ENCODE measurements around the gene MS4A15. TPM values are rescaled to one million over a fixed set of nuclear protein-coding genes. Genes with fewer than 3 reads are reported as not detected.

The MS4A15 gene
- total and polyA plus RNA-seq, 2 experiments from 2014 or later, result not detected

DNA sequence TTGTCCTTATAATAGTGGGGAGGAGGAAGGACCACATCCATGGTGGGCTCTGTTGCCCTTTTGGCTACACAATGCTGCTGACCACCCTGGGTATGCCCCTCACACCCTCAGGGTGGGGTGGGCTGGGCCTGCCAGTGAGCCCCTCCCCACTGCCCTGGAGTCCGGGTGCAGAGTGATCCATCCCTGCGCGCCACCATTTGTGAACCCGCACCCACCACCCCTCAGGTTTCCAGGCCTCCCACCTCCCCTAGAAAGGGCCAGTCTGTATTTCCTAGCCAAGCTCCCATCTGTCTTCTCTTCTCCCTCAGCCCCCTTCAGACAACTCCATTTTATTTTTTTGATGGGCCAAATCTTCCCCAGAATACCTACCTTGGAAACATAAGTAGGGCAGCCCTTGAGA is 53.5 kb downstream of the MS4A15 start:
- H3K9ac ChIP-seq, result no peak overlapping the region
- no peak for DNase-seq
- no peaks in the 10 kb centered on the region for H3K9me3 ChIP-seq (ENCODE audit: low read depth)
- no peak overlapping the region for H3K4me3 ChIP-seq
- WGBS, 2 experiments (ENCODE audit: low coverage in 1 of 2, low lambda C conversion rate in 2 of 2, missing lambda C conversion rate in 2 of 2), result 85% methylated on average over 4 of the region's 4 CpGs; no CpG with 5 or more reads in 1 of the 2 experiments
- H3K27ac ChIP-seq, result no peak overlapping the region
- no peaks in the 10 kb centered on the region for H3K9me2 ChIP-seq (ENCODE audit: insufficient read depth)
- no peaks in the 10 kb centered on the region for H3K79me2 ChIP-seq (ENCODE audit: insufficient read depth)
- H3K4me1 ChIP-seq (ENCODE audit: insufficient read depth), result no peaks in the 10 kb centered on the region
- no peaks in the 10 kb centered on the region for H4K20me1 ChIP-seq (ENCODE audit: insufficient read depth)
- H3K4me2 ChIP-seq (ENCODE audit: unreplicated experiment), result no peak overlapping the region
- in situ Hi-C loops (cut with MboI), result no loop called here
- no peaks in the 10 kb centered on the region for H3K36me3 ChIP-seq (ENCODE audit: low read depth)
- H2AFZ ChIP-seq, result no peak overlapping the region
- H3F3A ChIP-seq (ENCODE audit: insufficient read depth), result no peaks in the 10 kb centered on the region
- TF ChIP-seq EZH2phosphoT487 (IDR thresholded peaks at IDR 0.05; ENCODE audit: insufficient read depth, low read depth) (no peak), EZH2 (IDR thresholded peaks at IDR 0.05; ENCODE audit: insufficient read depth, poor library complexity, severe bottlenecking) (no peak)
- no peaks in the 10 kb centered on the region for H3K27me3 ChIP-seq (replicated peaks; ENCODE audit: insufficient read depth)

DNA sequence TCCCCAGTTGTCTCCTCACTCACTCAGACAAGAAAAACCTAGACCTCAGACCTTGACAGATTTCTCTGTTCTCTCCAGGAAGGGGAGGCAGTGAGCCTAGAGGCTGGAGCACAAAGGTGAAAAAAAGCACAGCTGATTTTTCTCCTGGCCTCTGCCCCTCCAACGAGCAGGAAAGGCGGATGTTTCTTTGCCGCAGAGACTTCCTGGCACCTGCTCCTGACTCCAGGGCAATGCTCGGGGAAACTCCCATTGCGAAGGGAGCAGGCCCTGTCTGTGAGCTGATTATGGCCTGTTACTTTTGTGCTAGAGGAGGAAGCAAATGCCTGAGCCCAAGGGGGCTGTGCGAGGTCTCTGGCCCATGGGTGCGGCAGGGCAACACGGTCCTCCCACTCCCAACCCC is 53.9 kb downstream of the MS4A15 start:
- DNase-seq, result no peak

DNA sequence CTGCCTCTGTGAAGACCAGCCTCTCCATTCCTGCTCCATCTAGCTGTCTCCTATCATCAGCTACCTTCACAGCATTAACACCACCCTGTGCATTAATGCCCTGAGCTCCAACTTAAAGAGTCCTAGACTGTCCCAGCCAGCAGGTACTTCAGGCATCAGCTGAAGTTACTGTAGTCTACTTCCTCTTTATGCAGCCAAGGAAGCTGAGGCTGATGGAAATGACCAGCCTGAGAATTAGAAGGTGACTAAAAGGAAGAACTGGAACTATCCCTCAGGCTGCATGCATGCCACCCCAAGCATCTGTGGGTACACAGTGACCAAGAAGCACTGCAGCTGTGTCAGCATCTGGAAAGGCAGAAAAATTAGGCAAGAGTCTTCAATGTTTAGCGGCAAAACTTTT is 56.7 kb downstream of the MS4A15 start:
- in situ Hi-C loops (cut with MboI), result no loop called here
- TF ChIP-seq EZH2 (IDR thresholded peaks at IDR 0.05; ENCODE audit: insufficient read depth, poor library complexity, severe bottlenecking) (no peak), EZH2phosphoT487 (IDR thresholded peaks at IDR 0.05; ENCODE audit: insufficient read depth, low read depth) (no peak)
- H3K79me2 ChIP-seq (ENCODE audit: insufficient read depth), result no peaks in the 10 kb centered on the region
- H3K9me2 ChIP-seq (ENCODE audit: insufficient read depth), result no peaks in the 10 kb centered on the region
- no peak overlapping the region for H2AFZ ChIP-seq
- H3K4me2 ChIP-seq (ENCODE audit: unreplicated experiment), result no peak overlapping the region
- H4K20me1 ChIP-seq (ENCODE audit: insufficient read depth), result no peaks in the 10 kb centered on the region
- 67 to 93% methylated on average over 1 of the region's 1 CpG for WGBS, 2 experiments (ENCODE audit: low coverage in 1 of 2, low lambda C conversion rate in 2 of 2, missing lambda C conversion rate in 2 of 2)
- H3K36me3 ChIP-seq (ENCODE audit: low read depth), result no peaks in the 10 kb centered on the region
- no peak overlapping the region for H3K4me3 ChIP-seq
- DNase-seq, result no peak
- no peaks in the 10 kb centered on the region for H3K9me3 ChIP-seq (ENCODE audit: low read depth)
- H3K4me1 ChIP-seq (ENCODE audit: insufficient read depth), result no peaks in the 10 kb centered on the region
- no peak overlapping the region for H3K9ac ChIP-seq
- no peak overlapping the region for H3K27ac ChIP-seq
- no peaks in the 10 kb centered on the region for H3K27me3 ChIP-seq (replicated peaks; ENCODE audit: insufficient read depth)
- H3F3A ChIP-seq (ENCODE audit: insufficient read depth), result no peaks in the 10 kb centered on the region

More for the DNA sequence above, 53.9 kb downstream of the MS4A15 start:
- H3K4me1 ChIP-seq (ENCODE audit: insufficient read depth), result no peaks in the 10 kb centered on the region
- H4K20me1 ChIP-seq (ENCODE audit: insufficient read depth), result no peaks in the 10 kb centered on the region
- no peaks in the 10 kb centered on the region for H3F3A ChIP-seq (ENCODE audit: insufficient read depth)
- no peak for TF ChIP-seq EZH2phosphoT487 (IDR thresholded peaks at IDR 0.05; ENCODE audit: insufficient read depth, low read depth)
- no peak for TF ChIP-seq EZH2 (IDR thresholded peaks at IDR 0.05; ENCODE audit: insufficient read depth, poor library complexity, severe bottlenecking)
- no peak overlapping the region for H3K4me3 ChIP-seq
- H2AFZ ChIP-seq, result no peak overlapping the region
- in situ Hi-C loops (cut with MboI), result no loop called here
- no peaks in the 10 kb centered on the region for H3K9me2 ChIP-seq (ENCODE audit: insufficient read depth)
- H3K9me3 ChIP-seq (ENCODE audit: low read depth), result no peaks in the 10 kb centered on the region
- H3K36me3 ChIP-seq (ENCODE audit: low read depth), result no peaks in the 10 kb centered on the region
- H3K79me2 ChIP-seq (ENCODE audit: insufficient read depth), result no peaks in the 10 kb centered on the region
- no peak overlapping the region for H3K4me2 ChIP-seq (ENCODE audit: unreplicated experiment)
- 54 to 61% methylated on average over 8 of the region's 8 CpGs for WGBS, 2 experiments (ENCODE audit: low coverage in 1 of 2, low lambda C conversion rate in 2 of 2, missing lambda C conversion rate in 2 of 2)
- no peak overlapping the region for H3K27ac ChIP-seq
- no peak overlapping the region for H3K9ac ChIP-seq
- no peaks in the 10 kb centered on the region for H3K27me3 ChIP-seq (replicated peaks; ENCODE audit: insufficient read depth)

DNA sequence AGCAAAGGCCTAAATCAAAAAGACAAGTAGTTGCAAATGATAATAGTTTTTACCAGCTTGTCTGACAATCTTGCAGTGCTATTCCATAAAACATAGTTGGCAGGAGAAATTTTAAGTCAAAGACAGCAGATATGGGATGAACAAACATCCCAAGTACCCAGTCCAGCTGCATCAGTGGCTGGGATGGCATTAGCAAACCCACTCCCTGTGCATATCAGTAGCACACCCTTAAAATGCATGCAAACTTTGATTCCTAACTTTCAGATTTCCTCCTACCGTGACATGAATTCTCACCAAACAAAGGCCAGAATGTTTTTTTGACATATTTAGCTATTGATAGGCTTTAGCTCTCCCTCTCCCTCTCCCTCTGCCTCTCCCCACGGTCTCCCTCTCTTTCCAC is 57.4 kb downstream of the MS4A15 start:
- Histone ChIP-seq H3K36me3 (ENCODE audit: low read depth) (no peaks in the 10 kb centered on the region), H3K4me2 (ENCODE audit: unreplicated experiment) (no peak overlapping the region), H3K9me2 (ENCODE audit: insufficient read depth) (no peaks in the 10 kb centered on the region), H3K4me1 (ENCODE audit: insufficient read depth) (no peaks in the 10 kb centered on the region), H3K79me2 (ENCODE audit: insufficient read depth) (no peaks in the 10 kb centered on the region), H3K27me3 (replicated peaks; ENCODE audit: insufficient read depth) (no peaks in the 10 kb centered on the region), H3F3A (ENCODE audit: insufficient read depth) (no peaks in the 10 kb centered on the region), H3K9me3 (ENCODE audit: low read depth) (no peaks in the 10 kb centered on the region), H3K4me3 (no peak overlapping the region), H4K20me1 (ENCODE audit: insufficient read depth) (no peaks in the 10 kb centered on the region), H2AFZ (no peak overlapping the region), H3K27ac (no peak overlapping the region), H3K9ac (no peak overlapping the region)
- 33 to 43% methylated on average over 2 of the region's 2 CpGs for whole genome bisulfite sequencing, 2 experiments (ENCODE audit: low coverage in 1 of 2, low lambda C conversion rate in 2 of 2, missing lambda C conversion rate in 2 of 2)
- in situ Hi-C loops (cut with MboI), result no loop called here
- no peak for DNase-seq
- TF ChIP-seq EZH2 (IDR thresholded peaks at IDR 0.05; ENCODE audit: insufficient read depth, poor library complexity, severe bottlenecking), result no peak
- no peak for TF ChIP-seq EZH2phosphoT487 (IDR thresholded peaks at IDR 0.05; ENCODE audit: insufficient read depth, low read depth)
